RWPE2 (cell line): ENCODE results near the gene TBX6.
"Not testable (repeated sequence)": the region's sequence is repeated elsewhere in the genome, so short reads cannot be mapped to it uniquely, and the experiment has no call there.

Experiments
- ATAC-seq: fragments of 200-7000 bp; cut with Tn5 transposase; 3 replicates; pipeline ENCODE4 v1.9.1; 2021; ENCODE audit warnings: low read depth
- DNase-seq: peaks from one replicate; pipeline ENCODE4 v3.0.0-alpha.2; 2020; ENCODE audit warnings: low spot score
- H3K27ac ChIP-seq: fragments of 450-650 bp; 2 replicates; pipeline ENCODE4 v1.5.1; 2017; ENCODE audit warnings: mild to moderate bottlenecking; ENCODE audit not compliant: poor library complexity, severe bottlenecking
- H3K27me3 ChIP-seq: fragments of 250-450 bp; sonication (Bioruptor Pico); 2 replicates; pipeline ENCODE4 v1.5.1; 2021; ENCODE audit warnings: mild to moderate bottlenecking, moderate library complexity; ENCODE audit not compliant: insufficient read depth, poor library complexity, severe bottlenecking
- H3K36me3 ChIP-seq: fragments of 250-450 bp; sonication (Bioruptor Pico); 2 replicates; pipeline ENCODE4 v1.5.1; 2020; ENCODE audit warnings: low read depth, mild to moderate bottlenecking, moderate library complexity
- H3K4me1 ChIP-seq: fragments of 250-450 bp; sonication (Bioruptor Pico); 2 replicates; pipeline ENCODE4 v1.5.1; 2021; ENCODE audit warnings: mild to moderate bottlenecking, moderate library complexity; ENCODE audit not compliant: insufficient read depth, poor library complexity, severe bottlenecking
- H3K4me3 ChIP-seq: fragments of 250-450 bp; sonication (Bioruptor Pico); 2 replicates; pipeline ENCODE4 v1.5.1; 2021; ENCODE audit warnings: mild to moderate bottlenecking, moderate library complexity; ENCODE audit not compliant: severe bottlenecking
- H3K9me3 ChIP-seq: fragments of 250-450 bp; sonication (Bioruptor Pico); 2 replicates; pipeline ENCODE4 v1.5.1; 2021; ENCODE audit warnings: mild to moderate bottlenecking, moderate library complexity; ENCODE audit not compliant: severe bottlenecking
- CTCF ChIP-seq: fragments of 450-650 bp; IDR thresholded peaks from one replicate; pipeline ENCODE4 v1.5.1; 2017; ENCODE audit warnings: mild to moderate bottlenecking, moderate library complexity; ENCODE audit not compliant: poor library complexity, severe bottlenecking

Gene TBX6

DNA sequence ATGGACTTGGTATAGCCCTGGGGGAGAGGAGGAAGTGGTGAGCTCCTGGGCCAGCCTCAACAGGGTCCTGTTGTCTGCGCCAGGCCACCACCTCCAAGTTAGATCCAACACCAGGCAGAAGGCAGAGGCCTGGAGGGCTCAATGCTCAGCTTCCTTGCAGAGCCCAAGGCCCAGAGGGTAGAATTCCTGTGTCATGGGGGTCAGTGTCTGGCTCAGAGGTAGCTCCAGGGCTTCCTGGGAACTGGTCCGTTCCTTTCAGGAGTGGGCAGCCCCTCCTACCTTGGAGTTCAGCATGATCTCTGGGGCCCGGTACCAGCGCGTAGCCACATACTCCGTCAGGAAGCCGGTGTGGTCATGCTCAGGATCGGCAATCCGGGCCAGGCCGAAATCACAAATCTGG is 26.0 kb upstream of the TBX6 start:
- Histone ChIP-seq H3K36me3 (peaks cover 15% of the 10 kb centered on the region), H3K4me1 (peaks cover 9% of the 10 kb centered on the region), H3K27me3 (no peaks in the 10 kb centered on the region), H3K27ac (no peak overlapping the region), H3K9me3 (no peaks in the 10 kb centered on the region), H3K4me3 (no peak overlapping the region)
- TF ChIP-seq CTCF = no peak
- no peak for ATAC-seq
- no peak for DNase-seq

DNA sequence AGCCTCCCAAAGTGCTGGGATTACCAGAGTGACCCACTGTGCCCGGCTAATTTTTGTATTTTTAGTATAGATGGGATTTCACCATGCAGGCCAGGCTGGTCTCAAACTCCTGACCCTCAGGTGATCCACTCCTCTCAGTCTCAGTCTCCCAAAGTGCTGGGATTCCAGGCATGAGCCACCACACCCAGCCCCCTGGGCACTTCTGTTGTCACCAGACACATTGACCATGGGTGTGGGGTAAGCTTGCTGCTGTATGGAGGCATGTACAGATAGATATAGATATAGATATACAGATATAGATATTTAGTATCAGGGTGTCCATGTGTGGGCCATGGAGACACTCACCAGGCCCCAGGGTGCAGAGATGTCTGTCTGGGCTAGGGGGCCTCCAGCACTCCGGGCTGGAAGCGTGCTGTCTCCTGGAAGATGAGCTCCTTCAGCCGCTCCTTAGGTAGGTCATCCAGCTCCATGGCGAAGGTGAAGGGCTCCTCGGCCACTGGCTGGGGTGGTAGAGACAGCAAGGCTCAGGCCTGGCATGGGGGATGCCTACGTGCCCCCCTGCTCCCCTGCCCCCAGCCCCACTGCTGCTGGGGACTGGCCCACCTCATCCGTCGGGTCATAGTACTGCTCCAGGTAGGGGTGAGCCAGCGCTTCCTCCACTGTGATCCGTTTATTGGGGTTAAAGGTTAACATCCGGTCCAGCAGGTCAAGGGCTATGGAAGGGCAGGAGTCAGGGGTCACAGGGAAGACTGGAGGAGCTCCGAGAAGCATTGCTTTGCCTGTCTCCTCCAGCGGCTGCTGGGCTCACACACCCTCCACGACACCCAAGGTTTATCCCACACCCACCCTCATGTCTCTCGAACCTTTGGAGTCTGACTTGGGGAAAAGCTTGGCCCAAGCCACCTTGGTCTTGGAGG is 24.8 kb upstream of the TBX6 start:
- Histone ChIP-seq H3K27me3 (no peaks in the 10 kb centered on the region), H3K4me3 (no peak overlapping the region), H3K36me3 (peaks cover 15% of the 10 kb centered on the region), H3K27ac (no peak overlapping the region), H3K9me3 (no peaks in the 10 kb centered on the region), H3K4me1 (peaks cover 9% of the 10 kb centered on the region)
- no peak for DNase-seq
- no peak for ATAC-seq
- no peak for TF ChIP-seq CTCF

DNA sequence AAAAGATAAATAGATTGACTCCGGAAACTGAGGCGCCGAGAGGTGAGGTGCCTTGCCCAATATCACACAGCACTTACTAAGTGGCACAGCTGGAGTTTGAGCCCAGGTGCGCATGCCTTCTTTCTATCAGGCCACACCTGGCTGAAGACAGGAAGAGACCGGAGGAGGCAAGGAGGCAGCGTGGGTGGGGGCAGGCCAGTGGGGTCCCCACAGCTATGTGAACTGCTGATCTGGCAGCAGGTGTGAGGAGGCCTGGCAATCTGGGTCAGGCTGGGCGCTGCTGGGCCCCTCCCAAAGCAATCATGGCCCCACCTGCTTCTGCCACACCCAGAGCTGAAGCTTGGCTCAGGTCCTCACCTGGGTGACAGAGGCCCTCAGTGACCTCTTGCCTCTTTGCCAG is 23.5 kb upstream of the TBX6 start:
- no peak for ATAC-seq
- peaks cover 15% of the 10 kb centered on the region for H3K36me3 ChIP-seq
- DNase-seq = no peak
- no peaks in the 10 kb centered on the region for H3K9me3 ChIP-seq
- H3K27ac ChIP-seq = no peak overlapping the region
- no peaks in the 10 kb centered on the region for H3K27me3 ChIP-seq
- no peak overlapping the region for H3K4me3 ChIP-seq
- peaks cover 9% of the 10 kb centered on the region for H3K4me1 ChIP-seq
- TF ChIP-seq CTCF = no peak

DNA sequence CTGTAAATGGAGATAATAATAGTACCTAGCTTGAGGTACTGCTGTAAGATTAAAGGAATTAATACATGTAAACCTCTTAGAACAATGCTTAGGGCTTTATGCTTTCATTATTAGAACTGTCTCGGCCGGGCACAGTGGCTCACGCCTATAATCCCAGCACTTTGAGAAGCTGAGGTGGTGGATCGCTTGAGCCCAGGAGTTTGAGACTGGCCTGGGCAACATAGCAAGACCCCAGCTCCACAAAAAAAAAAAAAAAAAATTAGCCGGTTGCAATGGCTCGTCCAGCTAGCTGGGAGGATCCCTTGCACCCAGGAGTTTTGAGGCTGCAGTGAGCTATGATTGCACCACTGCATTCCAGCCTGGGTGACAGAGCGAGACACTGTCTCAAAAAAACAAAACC is 23.1 kb upstream of the TBX6 start:
- H3K4me3 ChIP-seq, H3K9me3 ChIP-seq, H3K27me3 ChIP-seq, ATAC-seq, H3K4me1 ChIP-seq, H3K27ac ChIP-seq, DNase-seq: not testable (repeated sequence)
- peaks cover 16% of the 10 kb centered on the region for H3K36me3 ChIP-seq

DNA sequence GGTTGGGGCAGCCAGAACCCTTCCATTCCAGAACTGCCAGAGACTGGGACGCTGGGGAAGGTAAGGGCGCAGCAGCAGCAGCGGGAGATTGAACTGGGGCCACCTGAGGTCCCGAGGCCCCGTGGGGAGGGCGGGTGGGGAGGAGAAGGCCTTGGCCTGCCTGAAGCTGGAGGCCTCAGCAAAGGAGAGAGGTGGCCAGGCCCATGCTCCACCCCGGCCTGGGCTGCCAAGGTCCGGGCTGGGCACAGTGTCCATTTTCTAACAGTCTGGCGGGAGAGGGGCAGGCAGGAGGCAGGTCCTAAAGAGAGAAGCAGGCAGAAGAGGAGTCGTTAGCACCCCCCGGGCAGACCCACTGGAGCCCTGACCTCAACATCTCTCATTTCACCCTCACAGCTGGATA is 22.7 kb upstream of the TBX6 start:
- no peaks in the 10 kb centered on the region for H3K27me3 ChIP-seq
- H3K27ac ChIP-seq = peak overlapping the region; percentile 37
- no peak for DNase-seq
- H3K4me1 ChIP-seq = peaks cover 9% of the 10 kb centered on the region
- ATAC-seq = no peak
- H3K9me3 ChIP-seq = no peaks in the 10 kb centered on the region
- H3K36me3 ChIP-seq = peaks cover 14% of the 10 kb centered on the region
- TF ChIP-seq CTCF = no peak
- H3K4me3 ChIP-seq = no peak overlapping the region
